Vagina (tissue), 2 donors: Measurements from ENCODE around the gene FZD10. TPM values are rescaled to one million over a fixed set of nuclear protein-coding genes. Genes with fewer than 3 reads are reported as not detected.

Source experiments
- DNase-seq, 2 donors: peaks; one replicate each; pipeline ENCODE4 v3.0.0-alpha.2; 2017; ENCODE audit errors: extremely low spot score in 2 of 2
- H3K27ac ChIP-seq: fragments of 200-600 bp; sonication (generic); one replicate; pipeline ENCODE4 v1.5.1; 2019
- H3K27me3 ChIP-seq: fragments of 200-600 bp; sonication (generic); one replicate; pipeline ENCODE4 v1.5.1; 2019
- H3K36me3 ChIP-seq, 2 donors: fragments of 200-600 bp; sonication (generic); one replicate each; pipeline ENCODE4 v1.5.1; 2017 to 2019
- H3K4me1 ChIP-seq: fragments of 200-600 bp; sonication (generic); one replicate; pipeline ENCODE4 v1.5.1; 2019
- H3K4me3 ChIP-seq, 2 donors: fragments of 200-600 bp; sonication (generic); 1 replicate in 1 of 2; 2 replicates in 1 of 2; pipeline ENCODE4 v1.5.1; 2016 to 2019
- H3K9me3 ChIP-seq: fragments of 200-600 bp; sonication (generic); one replicate; pipeline ENCODE4 v1.5.1; 2019
- CTCF ChIP-seq, 3 experiments: fragments of 450-650 bp in 2 of 3; fragments of 200-600 bp in 1 of 3; sonication (generic) in 1 of 3; IDR thresholded peaks; one replicate each; pipeline ENCODE4 v1.5.1; 2017 to 2019; ENCODE audit warnings: antibody characterized with exemption in 3 of 3, mild to moderate bottlenecking in 2 of 3, moderate library complexity in 2 of 3
- POLR2A ChIP-seq, 2 donors: fragments of 450-650 bp; IDR thresholded peaks; one replicate each; pipeline ENCODE4 v1.6.1; 2017; ENCODE audit warnings: antibody characterized with exemption in 2 of 2, mild to moderate bottlenecking in 2 of 2, moderate library complexity in 2 of 2
- POLR2AphosphoS5 ChIP-seq, 2 donors: sonication (generic); formaldehyde crosslinking; IDR thresholded peaks; one replicate each; pipeline ENCODE4 v1.9.0; 2017; ENCODE audit warnings: antibody characterized with exemption in 2 of 2, mild to moderate bottlenecking in 2 of 2, low read depth in 1 of 2; ENCODE audit not compliant: insufficient read depth in 1 of 2
- intact Hi-C: fragments of 100-400 bp; cut with DNase I; formaldehyde crosslinking; loops from one replicate; pipeline ENCODE4 v1.15.1; 2023
- total RNA-seq: library from RNA; depleted of rRNA; stranded (reverse); fragments of >200 nt; gene quantifications from one replicate; pipeline ENCODE4 v1.2.3, GENCODE V29; 2016

FZD10 gene
- total RNA-seq, 1 donor from 2014 or later = 5.2 TPM

GRCh38 chr12:130137040-130138018 is 24.9 kb upstream of the FZD10 start:
- Histone ChIP-seq H3K4me1 (peaks cover 34% of the 10 kb centered on the region), H3K27ac (peak overlapping the region; percentile 47)
- intact Hi-C loops = no loop called here

DNA sequence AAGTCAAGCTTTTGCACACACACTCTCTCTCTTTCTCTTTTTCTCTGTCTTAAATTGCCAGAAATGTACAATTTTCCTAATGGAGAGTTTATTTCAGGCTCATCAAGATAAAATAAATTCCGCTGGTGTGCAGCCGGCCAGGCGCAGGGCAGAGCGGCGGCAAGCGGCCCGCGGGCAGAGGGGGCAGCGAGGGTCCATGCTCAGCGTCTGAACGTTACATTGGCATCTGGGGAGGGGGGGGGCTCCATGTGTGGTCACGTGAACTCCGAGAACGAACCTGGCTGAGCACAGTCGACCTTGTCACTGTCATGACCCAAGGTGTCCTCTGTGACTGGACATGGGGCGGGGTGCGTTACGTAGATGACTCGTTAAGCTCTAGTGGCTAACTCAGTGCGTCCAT is 23.8 kb upstream of the FZD10 start:
- Histone ChIP-seq H3K9me3 (no peaks in the 10 kb centered on the region), H3K4me3 (no peak overlapping the region), H3K4me1 (peaks cover 28% of the 10 kb centered on the region), H3K36me3 (no peaks in the 10 kb centered on the region), H3K27me3 (no peaks in the 10 kb centered on the region), H3K27ac (no peak overlapping the region)
- no peak for TF ChIP-seq CTCF (IDR thresholded peaks at IDR 0.05)
- no peak for TF ChIP-seq POLR2A (IDR thresholded peaks at IDR 0.05)
- TF ChIP-seq POLR2AphosphoS5 (IDR thresholded peaks at IDR 0.05; ENCODE audit: insufficient read depth in 1 of 2, low read depth in 1 of 2) = no peak
- intact Hi-C loops = no loop called here
- DNase-seq = no peak

More at GRCh38 chr12:130137040-130138018, 24.9 kb upstream of the FZD10 start:
- Histone ChIP-seq H3K27me3 (no peaks in the 10 kb centered on the region), H3K36me3 (no peaks in the 10 kb centered on the region), H3K9me3 (no peaks in the 10 kb centered on the region), H3K4me3 (no peak overlapping the region)
- no peak for DNase-seq
- TF ChIP-seq POLR2AphosphoS5 (IDR thresholded peaks at IDR 0.05; ENCODE audit: insufficient read depth in 1 of 2, low read depth in 1 of 2) = no peak
- TF ChIP-seq CTCF (IDR thresholded peaks at IDR 0.05) = no peak
- TF ChIP-seq POLR2A (IDR thresholded peaks at IDR 0.05) = no peak

- H3K27ac ChIP-seq = peak overlapping the region; percentile 42
- H3K4me1 ChIP-seq = peaks cover 16% of the 10 kb centered on the region
- no peak for DNase-seq
- no peaks in the 10 kb centered on the region for H3K9me3 ChIP-seq
- no peak overlapping the region for H3K4me3 ChIP-seq
- TF ChIP-seq CTCF (IDR thresholded peaks at IDR 0.05) (no peak), POLR2AphosphoS5 (IDR thresholded peaks at IDR 0.05; ENCODE audit: insufficient read depth in 1 of 2, low read depth in 1 of 2) (peak in 1 of 2 donors; percentile 42)
- H3K27me3 ChIP-seq = no peaks in the 10 kb centered on the region
- intact Hi-C loops = no loop called here
- H3K36me3 ChIP-seq = no peaks in the 10 kb centered on the region
Measured at GRCh38 chr12:130139567-130140421, 22.5 kb upstream of the FZD10 start.

DNA sequence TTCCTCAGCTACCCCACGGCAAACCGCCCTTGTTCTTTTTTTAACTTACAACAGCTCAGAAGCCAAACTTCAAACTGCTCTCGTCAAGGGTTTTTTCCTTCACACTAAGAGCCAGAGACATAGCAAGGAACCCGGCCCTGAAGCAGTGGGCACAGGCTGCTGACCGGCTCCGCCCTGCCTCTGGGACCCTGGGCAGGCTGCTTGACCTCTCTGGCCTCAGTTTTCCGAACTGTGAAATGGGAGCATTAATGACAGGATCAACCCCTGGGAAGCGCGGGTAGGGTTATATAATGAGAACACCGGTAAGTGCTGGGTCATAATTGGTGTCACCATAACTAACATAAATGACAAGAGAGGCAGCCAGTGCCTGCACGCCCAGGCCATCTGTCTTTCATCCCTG is 21.2 kb upstream of the FZD10 start:
- no peak overlapping the region for H3K27ac ChIP-seq
- no peaks in the 10 kb centered on the region for H3K36me3 ChIP-seq
- intact Hi-C loops = no loop called here
- H3K9me3 ChIP-seq = no peaks in the 10 kb centered on the region
- no peak overlapping the region for H3K4me3 ChIP-seq
- DNase-seq = no peak
- TF ChIP-seq CTCF (IDR thresholded peaks at IDR 0.05) (no peak), POLR2AphosphoS5 (IDR thresholded peaks at IDR 0.05; ENCODE audit: insufficient read depth in 1 of 2, low read depth in 1 of 2) (no peak), POLR2A (IDR thresholded peaks at IDR 0.05) (no peak)
- H3K4me1 ChIP-seq = peaks cover 16% of the 10 kb centered on the region
- no peaks in the 10 kb centered on the region for H3K27me3 ChIP-seq
